Neural progenitor cell (in vitro differentiated cells): ENCODE measurements around the gene MRPS6.

Experiments used
- CTCF ChIP-seq: fragments of 200-600 bp; sonication (generic); IDR thresholded peaks from 2 replicates; pipeline ENCODE4 v1.5.1; 2017; ENCODE audit warnings: antibody characterized with exemption, mild to moderate bottlenecking
- EZH2 ChIP-seq: fragments of 200-600 bp; sonication (generic); IDR thresholded peaks from 2 replicates; pipeline ENCODE4 v1.6.1; 2017; ENCODE audit warnings: antibody characterized with exemption, mild to moderate bottlenecking, moderate library complexity
- EZH2phosphoT487 ChIP-seq: fragments of 200-600 bp; sonication (generic); IDR thresholded peaks from 2 replicates; pipeline ENCODE4 v1.6.1; 2017; ENCODE audit warnings: antibody characterized with exemption

GRCh38 chr21:34047835-34048234 is 25.5 kb upstream of the MRPS6 start:
- TF ChIP-seq CTCF (no peak), EZH2phosphoT487 (no peak), EZH2 (no peak)
